HFFc6 (cell line): ENCODE data around the gene CLK4. TPM values are rescaled to one million over a fixed set of nuclear protein-coding genes. Genes with fewer than 3 reads are reported as not detected.
A peak's percentile ranks its signal among the peaks of the same experiment; 100 is the strongest.

Experiments used
- DNase-seq: peaks from one replicate; pipeline ENCODE4 v3.0.0-alpha.2; 2018
- H3K27ac Mint-ChIP-seq: 2 replicates; pipeline ENCODE4 v1.8.0; 2020; ENCODE audit warnings: mild to moderate bottlenecking, mixed read lengths
- H3K27me3 Mint-ChIP-seq: 2 replicates; pipeline ENCODE4 v1.8.0; 2021; ENCODE audit warnings: mild to moderate bottlenecking, moderate library complexity, mixed read lengths; ENCODE audit not compliant: insufficient read depth
- H3K36me3 Mint-ChIP-seq: 2 replicates; pipeline ENCODE4 v1.8.0; 2021; ENCODE audit warnings: low read depth, mixed read lengths
- H3K4me1 Mint-ChIP-seq: 2 replicates; pipeline ENCODE4 v1.8.0; 2020; ENCODE audit warnings: low read depth, mixed read lengths
- H3K4me3 Mint-ChIP-seq: 2 replicates; pipeline ENCODE4 v1.8.0; 2020; ENCODE audit warnings: mild to moderate bottlenecking, moderate library complexity, mixed read lengths
- H3K9me3 Mint-ChIP-seq: 2 replicates; pipeline ENCODE4 v1.8.0; 2020; ENCODE audit warnings: mild to moderate bottlenecking, mixed read lengths
- total RNA-seq, 6 experiments: library from RNA; stranded (reverse); fragmentation: NEBNext Ultra II Directional; extraction: Animal tissue kit (Norgen Biotek cat#: 25700); gene quantifications; 2 replicates in 1 of 6; 3 replicates in 5 of 6; pipeline ENCODE4 v1.2.3, GENCODE V29; 2021
- TF ChIP-seq, protein P1 (sequence below): fragments of 200-600 bp; sonication (generic); IDR thresholded peaks from 2 replicates; pipeline ENCODE4 v1.5.0; 2021; ENCODE audit warnings: antibody characterized with exemption, mild to moderate bottlenecking

CLK4 gene
- total RNA-seq, 6 experiments from 2014 or later: 8.5 to 11.7 (median 8.8) TPM

- Mint-ChIP-seq H3K27ac (no peak overlapping the region), H3K27me3 (peaks cover 13% of the 10 kb centered on the region), H3K36me3 (no peaks in the 10 kb centered on the region), H3K4me1 (peaks cover 24% of the 10 kb centered on the region), H3K4me3 (no peak overlapping the region), H3K9me3 (no peaks in the 10 kb centered on the region)
- TF ChIP-seq, protein P1, sequence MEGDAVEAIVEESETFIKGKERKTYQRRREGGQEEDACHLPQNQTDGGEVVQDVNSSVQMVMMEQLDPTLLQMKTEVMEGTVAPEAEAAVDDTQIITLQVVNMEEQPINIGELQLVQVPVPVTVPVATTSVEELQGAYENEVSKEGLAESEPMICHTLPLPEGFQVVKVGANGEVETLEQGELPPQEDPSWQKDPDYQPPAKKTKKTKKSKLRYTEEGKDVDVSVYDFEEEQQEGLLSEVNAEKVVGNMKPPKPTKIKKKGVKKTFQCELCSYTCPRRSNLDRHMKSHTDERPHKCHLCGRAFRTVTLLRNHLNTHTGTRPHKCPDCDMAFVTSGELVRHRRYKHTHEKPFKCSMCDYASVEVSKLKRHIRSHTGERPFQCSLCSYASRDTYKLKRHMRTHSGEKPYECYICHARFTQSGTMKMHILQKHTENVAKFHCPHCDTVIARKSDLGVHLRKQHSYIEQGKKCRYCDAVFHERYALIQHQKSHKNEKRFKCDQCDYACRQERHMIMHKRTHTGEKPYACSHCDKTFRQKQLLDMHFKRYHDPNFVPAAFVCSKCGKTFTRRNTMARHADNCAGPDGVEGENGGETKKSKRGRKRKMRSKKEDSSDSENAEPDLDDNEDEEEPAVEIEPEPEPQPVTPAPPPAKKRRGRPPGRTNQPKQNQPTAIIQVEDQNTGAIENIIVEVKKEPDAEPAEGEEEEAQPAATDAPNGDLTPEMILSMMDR: no peak
- no peak for DNase-seq
These were observed 10.7 kb upstream of the CLK4 start for GRCh38 chr5:178637356-178638074.

- TF ChIP-seq, protein P1: no peak
- Mint-ChIP-seq H3K9me3 (no peaks in the 10 kb centered on the region), H3K27ac (no peak overlapping the region), H3K4me1 (peaks cover 12% of the 10 kb centered on the region), H3K36me3 (0 out of 2 replicates have a peak, but pooled peaks cover 5% of the 10 kb centered on the region), H3K4me3 (no peak overlapping the region), H3K27me3 (peaks cover 19% of the 10 kb centered on the region)
- DNase-seq: no peak
These were observed 5.4 kb upstream of the CLK4 start for GRCh38 chr5:178632285-178632684.

GRCh38 chr5:178630951-178631350 lies 4.1 kb upstream of the CLK4 start:
- Mint-ChIP-seq H3K4me1 (peaks cover 12% of the 10 kb centered on the region), H3K27ac (no peak overlapping the region), H3K4me3 (no peak overlapping the region), H3K27me3 (peaks cover 19% of the 10 kb centered on the region), H3K9me3 (no peaks in the 10 kb centered on the region), H3K36me3 (0 out of 2 replicates have a peak, but pooled peaks cover 5% of the 10 kb centered on the region)
- TF ChIP-seq, protein P1: no peak
- DNase-seq: no peak

DNA sequence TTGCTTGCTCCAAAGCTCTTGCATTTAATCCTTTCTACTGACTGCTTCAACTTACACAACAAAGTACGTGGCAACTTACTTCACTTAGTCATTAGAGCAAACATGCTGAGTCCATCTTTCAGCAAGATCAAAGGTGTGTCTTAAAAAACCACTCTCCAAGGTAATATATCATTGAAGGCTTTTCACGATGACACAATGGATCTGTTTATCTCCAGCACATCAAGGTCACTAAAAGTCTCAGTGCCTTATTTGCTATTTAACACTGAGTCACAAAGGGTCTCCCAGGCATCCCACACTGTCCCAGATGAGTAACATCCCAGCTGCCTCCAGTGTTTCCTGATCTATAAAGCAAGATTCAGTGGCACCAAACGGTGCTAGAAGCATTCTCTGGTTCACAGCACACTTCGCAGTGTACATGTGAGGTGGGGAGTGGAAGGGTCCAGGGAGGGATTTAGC lies 3.7 kb upstream of the CLK4 start:
- TF ChIP-seq, protein P1: no peak
- DNase-seq: peak; percentile 16
- no peak overlapping the region; the same call in 1 of the 2 replicates for H3K27ac Mint-ChIP-seq
- peaks cover 19% of the 10 kb centered on the region for H3K27me3 Mint-ChIP-seq
- no peaks in the 10 kb centered on the region for H3K9me3 Mint-ChIP-seq
- no peak overlapping the region for H3K4me3 Mint-ChIP-seq
- H3K4me1 Mint-ChIP-seq: peaks cover 12% of the 10 kb centered on the region
- H3K36me3 Mint-ChIP-seq: 0 out of 2 replicates have a peak, but pooled peaks cover 5% of the 10 kb centered on the region

GRCh38 chr5:178627259-178627598 lies 379 bp upstream of the CLK4 start:
- TF ChIP-seq, protein P1: no peak
- Mint-ChIP-seq H3K36me3 (peaks cover 11% of the 10 kb centered on the region), H3K27ac (0 out of 2 replicates have a peak overlapping the region, but pooled peaks have one; percentile 9), H3K9me3 (no peaks in the 10 kb centered on the region), H3K27me3 (peaks cover 4% of the 10 kb centered on the region), H3K4me1 (peaks cover 32% of the 10 kb centered on the region), H3K4me3 (peak overlapping the region; percentile 92)
- peak; percentile 3 for DNase-seq
